Caco-2 (cell line): ENCODE data around the gene CD81. TPM values are rescaled to one million over a fixed set of nuclear protein-coding genes. Genes with fewer than 3 reads are reported as not detected.

Experiments
- BruUV-seq: library from RNA; stranded (reverse); fragments of 400-500 nt; replicated peaks from 2 replicates; lab custom pipeline; 2021; lab: Mats Ljungman, UMichigan
- CTCF ChIA-PET: fragments of 300-600 bp; sonication (Branson Sonifier 250); formaldehyde crosslinking; loops from one replicate; lab custom pipeline; 2022; ENCODE audit warnings: antibody characterized with exemption; lab: Charles Lee
- POLR2A ChIA-PET: fragments of 300-600 bp; sonication (Branson Sonifier 250); formaldehyde crosslinking; loops from one replicate; lab custom pipeline; 2022; ENCODE audit warnings: antibody characterized with exemption; lab: Charles Lee
- DNase-seq, 2 experiments: peaks; one replicate each; pipeline versions ENCODE4 v3.0.0 to v3.0.0-alpha.2; 2020 to 2022
- H3K27me3 ChIP-seq: replicated peaks from 2 replicates; pipeline ENCODE4 v1.6.0; 2011; ENCODE audit warnings: low read length; ENCODE audit not compliant: control insufficient read depth, insufficient read depth
- H3K36me3 ChIP-seq: 2 replicates; pipeline ENCODE4 v1.5.1; 2011; ENCODE audit warnings: low read length; ENCODE audit not compliant: control insufficient read depth, insufficient read depth
- H3K4me1 ChIP-seq: fragments of 250-450 bp; sonication (Bioruptor Pico); 2 replicates; pipeline ENCODE4 v1.5.1; 2020; ENCODE audit warnings: mild to moderate bottlenecking
- H3K4me3 ChIP-seq: 2 replicates; pipeline ENCODE4 v1.5.1; 2011; ENCODE audit warnings: low read depth, mild to moderate bottlenecking, control low read depth, low read length
- H3K9me3 ChIP-seq: fragments of 250-450 bp; sonication (Bioruptor Pico); 2 replicates; pipeline ENCODE4 v1.5.1; 2020; ENCODE audit warnings: mild to moderate bottlenecking, moderate library complexity
- H3K27ac Mint-ChIP-seq: one replicate; pipeline ENCODE4 v1.8.0; 2022; ENCODE audit warnings: mixed read lengths; ENCODE audit not compliant: unreplicated experiment
- H3K27me3 Mint-ChIP-seq: one replicate; pipeline ENCODE4 v1.8.0; 2022; ENCODE audit warnings: mixed read lengths; ENCODE audit not compliant: insufficient read depth, unreplicated experiment
- H3K36me3 Mint-ChIP-seq: one replicate; pipeline ENCODE4 v1.8.0; 2022; ENCODE audit warnings: mild to moderate bottlenecking, mixed read lengths; ENCODE audit not compliant: insufficient read depth, unreplicated experiment
- H3K4me1 Mint-ChIP-seq: one replicate; pipeline ENCODE4 v1.8.0; 2022; ENCODE audit warnings: low read depth, mixed read lengths; ENCODE audit not compliant: unreplicated experiment
- H3K4me3 Mint-ChIP-seq: one replicate; pipeline ENCODE4 v1.8.0; 2022; ENCODE audit warnings: mild to moderate bottlenecking, moderate library complexity, mixed read lengths; ENCODE audit not compliant: unreplicated experiment
- H3K9me3 Mint-ChIP-seq: one replicate; pipeline ENCODE4 v1.8.0; 2022; ENCODE audit warnings: mixed read lengths; ENCODE audit not compliant: unreplicated experiment
- intact Hi-C: fragments of 100-400 bp; cut with micrococcal nuclease; formaldehyde crosslinking; loops from one replicate; pipeline ENCODE4 v1.10.0; 2022; ENCODE audit not compliant: unreplicated experiment
- total RNA-seq: library from RNA; stranded (reverse); gene quantifications from 2 replicates; pipeline ENCODE4 v1.2.3, GENCODE V29; 2022
- TF ChIP-seq, protein P1 (sequence below), 2 experiments: fragments of 200-600 bp in 1 of 2; IDR thresholded peaks; 1 replicate in 1 of 2; 2 replicates in 1 of 2; pipeline versions ENCODE4 v1.5.1 to v1.8.0; 2011 to 2022; ENCODE audit warnings: antibody characterized with exemption in 1 of 2, control low read depth in 1 of 2, inconsistent platforms in 1 of 2, low read depth in 1 of 2, low read length in 1 of 2, mild to moderate bottlenecking in 1 of 2, moderate library complexity in 1 of 2; ENCODE audit not compliant: insufficient read depth in 1 of 2, severe bottlenecking in 1 of 2, unreplicated experiment in 1 of 2

The CD81 gene
- total RNA-seq, 1 experiment from 2014 or later = 412 TPM

DNA sequence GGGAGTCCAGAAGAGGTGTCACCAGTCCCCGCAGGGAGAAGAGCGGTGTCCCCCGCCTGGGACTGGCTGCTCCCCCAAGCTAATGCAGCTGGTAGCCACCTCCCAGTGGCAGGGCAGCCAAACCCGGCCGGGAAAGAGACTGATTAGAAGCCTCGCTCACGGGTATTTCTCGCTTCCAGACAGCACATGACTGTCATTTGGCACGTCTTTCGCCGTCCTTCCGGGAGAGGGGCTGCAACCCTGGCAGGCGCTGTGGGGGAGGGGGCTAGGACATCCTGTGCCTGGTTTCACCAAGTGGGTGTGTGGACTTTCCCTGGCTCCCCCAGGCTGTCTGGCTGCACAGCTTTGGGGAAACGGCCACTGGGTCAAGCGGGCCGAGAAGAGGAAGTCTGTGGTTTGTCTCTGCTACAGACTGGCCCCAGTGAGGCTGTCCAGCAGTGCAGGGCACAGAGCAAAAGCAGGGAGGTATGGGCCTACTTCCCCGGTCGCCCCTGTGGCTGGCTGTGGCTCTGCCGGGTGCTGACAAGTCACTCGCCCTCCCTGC lies 3.8 kb downstream of the CD81 start:
- ChIA-PET POLR2A (interaction anchor here (0.5 kb wide), 1 partner anchor 72 kb away, joined by 3 read pairs; no protein-coding TSS in a partner anchor), CTCF (no interaction called here)
- Mint-ChIP-seq H3K4me1 (no peaks in the 10 kb centered on the region), H3K9me3 (no peaks in the 10 kb centered on the region), H3K27me3 (no peaks in the 10 kb centered on the region), H3K27ac (no peak overlapping the region), H3K36me3 (peaks cover 36% of the 10 kb centered on the region), H3K4me3 (no peak overlapping the region)
- Histone ChIP-seq H3K36me3 (no peaks in the 10 kb centered on the region; the same call in 1 of the 2 replicates), H3K9me3 (no peaks in the 10 kb centered on the region), H3K27me3 (no peaks in the 10 kb centered on the region), H3K4me1 (peaks cover 12% of the 10 kb centered on the region), H3K4me3 (no peak overlapping the region)
- TF ChIP-seq, protein P1, sequence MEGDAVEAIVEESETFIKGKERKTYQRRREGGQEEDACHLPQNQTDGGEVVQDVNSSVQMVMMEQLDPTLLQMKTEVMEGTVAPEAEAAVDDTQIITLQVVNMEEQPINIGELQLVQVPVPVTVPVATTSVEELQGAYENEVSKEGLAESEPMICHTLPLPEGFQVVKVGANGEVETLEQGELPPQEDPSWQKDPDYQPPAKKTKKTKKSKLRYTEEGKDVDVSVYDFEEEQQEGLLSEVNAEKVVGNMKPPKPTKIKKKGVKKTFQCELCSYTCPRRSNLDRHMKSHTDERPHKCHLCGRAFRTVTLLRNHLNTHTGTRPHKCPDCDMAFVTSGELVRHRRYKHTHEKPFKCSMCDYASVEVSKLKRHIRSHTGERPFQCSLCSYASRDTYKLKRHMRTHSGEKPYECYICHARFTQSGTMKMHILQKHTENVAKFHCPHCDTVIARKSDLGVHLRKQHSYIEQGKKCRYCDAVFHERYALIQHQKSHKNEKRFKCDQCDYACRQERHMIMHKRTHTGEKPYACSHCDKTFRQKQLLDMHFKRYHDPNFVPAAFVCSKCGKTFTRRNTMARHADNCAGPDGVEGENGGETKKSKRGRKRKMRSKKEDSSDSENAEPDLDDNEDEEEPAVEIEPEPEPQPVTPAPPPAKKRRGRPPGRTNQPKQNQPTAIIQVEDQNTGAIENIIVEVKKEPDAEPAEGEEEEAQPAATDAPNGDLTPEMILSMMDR (IDR thresholded peaks at IDR 0.05; ENCODE audit: insufficient read depth in 1 of 2, low read depth in 1 of 2, low read length in 1 of 2, severe bottlenecking in 1 of 2, unreplicated experiment in 1 of 2) = no peak
- no TSS peak for BruUV-seq
- intact Hi-C loops = no loop called here
- DNase-seq = no peak

DNA sequence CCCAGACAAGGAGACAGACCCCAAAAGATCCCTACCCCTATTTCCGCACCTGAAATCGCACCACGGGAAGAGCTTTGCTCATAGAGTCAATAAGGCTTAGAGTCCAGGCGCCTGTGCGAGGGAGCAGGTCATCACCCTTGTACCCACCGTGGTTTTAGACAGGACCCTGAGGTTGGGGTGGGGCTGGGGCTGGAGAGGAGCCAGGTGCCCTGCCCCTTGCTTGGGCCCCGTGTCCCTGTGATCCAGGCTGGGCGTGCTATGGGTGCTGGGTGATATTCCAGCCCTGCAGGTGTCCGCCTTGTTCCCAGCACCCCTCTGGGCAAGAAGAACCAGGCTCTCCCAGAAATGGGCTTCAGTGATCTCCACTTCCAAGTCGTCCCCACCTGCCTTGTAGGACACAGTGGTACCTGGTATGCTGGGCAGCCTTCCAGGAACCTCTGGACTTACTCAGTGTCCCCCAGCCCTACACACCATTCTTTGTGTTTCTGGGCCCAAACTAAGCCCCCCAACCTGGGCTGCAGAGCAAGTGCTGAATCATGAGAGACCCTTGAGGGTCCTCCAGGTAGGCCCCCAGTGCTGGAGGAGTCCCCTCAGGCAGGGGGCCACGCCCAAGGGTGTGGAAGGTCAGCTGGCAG lies 4.5 kb downstream of the CD81 start:
- Mint-ChIP-seq H3K4me3 (no peak overlapping the region), H3K36me3 (peaks cover 28% of the 10 kb centered on the region), H3K9me3 (no peaks in the 10 kb centered on the region), H3K27ac (no peak overlapping the region), H3K4me1 (no peaks in the 10 kb centered on the region), H3K27me3 (no peaks in the 10 kb centered on the region)
- intact Hi-C loops = no loop called here
- H3K27me3 ChIP-seq = no peaks in the 10 kb centered on the region
- H3K4me3 ChIP-seq = no peak overlapping the region
- CTCF ChIA-PET = no interaction called here
- H3K9me3 ChIP-seq = no peaks in the 10 kb centered on the region
- H3K4me1 ChIP-seq = peaks cover 11% of the 10 kb centered on the region
- H3K36me3 ChIP-seq = no peaks in the 10 kb centered on the region; the same call in 1 of the 2 replicates
- no TSS peak for BruUV-seq
- POLR2A ChIA-PET = no interaction called here
- no peak for DNase-seq
- TF ChIP-seq, protein P1 (IDR thresholded peaks at IDR 0.05; ENCODE audit: insufficient read depth in 1 of 2, low read depth in 1 of 2, low read length in 1 of 2, severe bottlenecking in 1 of 2, unreplicated experiment in 1 of 2) = no peak

DNA sequence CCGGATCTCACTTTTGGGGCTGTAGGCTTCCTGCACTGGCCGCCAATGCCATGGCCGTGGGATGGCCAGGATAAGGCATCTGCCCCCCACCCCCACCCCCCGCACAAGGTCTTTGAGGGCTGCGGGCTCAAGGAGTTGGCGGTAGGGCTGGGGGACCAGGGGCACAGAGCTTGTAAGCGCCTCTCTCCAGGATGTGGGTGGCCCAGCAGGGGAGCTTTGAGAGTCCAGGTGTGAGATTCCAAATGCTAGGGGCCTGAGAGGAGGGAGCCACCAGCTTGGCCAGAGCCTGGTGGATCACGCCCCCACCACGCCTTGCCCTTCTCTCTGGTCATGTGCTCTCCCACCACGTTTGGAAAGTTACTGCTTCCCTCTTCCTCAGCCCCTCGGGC lies 5.0 kb downstream of the CD81 start:
- H3K4me3 ChIP-seq = no peak overlapping the region
- Mint-ChIP-seq H3K36me3 (peaks cover 25% of the 10 kb centered on the region), H3K27me3 (no peaks in the 10 kb centered on the region), H3K4me1 (no peaks in the 10 kb centered on the region), H3K27ac (no peak overlapping the region), H3K4me3 (no peak overlapping the region), H3K9me3 (no peaks in the 10 kb centered on the region)
- 0 out of 2 replicates have a peak, but pooled peaks cover 7% of the 10 kb centered on the region for H3K4me1 ChIP-seq
- no peaks in the 10 kb centered on the region for H3K9me3 ChIP-seq
- no TSS peak for BruUV-seq
- ChIA-PET CTCF (no interaction called here), POLR2A (no interaction called here)
- intact Hi-C loops = no loop called here
- TF ChIP-seq, protein P1 (IDR thresholded peaks at IDR 0.05; ENCODE audit: insufficient read depth in 1 of 2, low read depth in 1 of 2, low read length in 1 of 2, severe bottlenecking in 1 of 2, unreplicated experiment in 1 of 2) = no peak
- no peaks in the 10 kb centered on the region; the same call in 1 of the 2 replicates for H3K36me3 ChIP-seq
- DNase-seq = no peak
- H3K27me3 ChIP-seq = no peaks in the 10 kb centered on the region
